Stimulated activated CD8-positive, alpha-beta memory T cell treated with anti-CD3 and anti-CD28 coated beads, Interleukin-15, amount 100 ng/mL, for 4 hours (primary cell): ENCODE measurements around the gene ARL3.

ENCODE experiments used
- DNase-seq, 2 donors: peaks; one replicate each; pipeline ENCODE4 v3.0.0-alpha.2; 2020; ENCODE audit warnings: low read depth in 2 of 2

Gene ARL3

GRCh38 chr10:102652170-102652916 is 61.9 kb downstream of the ARL3 start:
- DNase-seq, result no peak

DNA sequence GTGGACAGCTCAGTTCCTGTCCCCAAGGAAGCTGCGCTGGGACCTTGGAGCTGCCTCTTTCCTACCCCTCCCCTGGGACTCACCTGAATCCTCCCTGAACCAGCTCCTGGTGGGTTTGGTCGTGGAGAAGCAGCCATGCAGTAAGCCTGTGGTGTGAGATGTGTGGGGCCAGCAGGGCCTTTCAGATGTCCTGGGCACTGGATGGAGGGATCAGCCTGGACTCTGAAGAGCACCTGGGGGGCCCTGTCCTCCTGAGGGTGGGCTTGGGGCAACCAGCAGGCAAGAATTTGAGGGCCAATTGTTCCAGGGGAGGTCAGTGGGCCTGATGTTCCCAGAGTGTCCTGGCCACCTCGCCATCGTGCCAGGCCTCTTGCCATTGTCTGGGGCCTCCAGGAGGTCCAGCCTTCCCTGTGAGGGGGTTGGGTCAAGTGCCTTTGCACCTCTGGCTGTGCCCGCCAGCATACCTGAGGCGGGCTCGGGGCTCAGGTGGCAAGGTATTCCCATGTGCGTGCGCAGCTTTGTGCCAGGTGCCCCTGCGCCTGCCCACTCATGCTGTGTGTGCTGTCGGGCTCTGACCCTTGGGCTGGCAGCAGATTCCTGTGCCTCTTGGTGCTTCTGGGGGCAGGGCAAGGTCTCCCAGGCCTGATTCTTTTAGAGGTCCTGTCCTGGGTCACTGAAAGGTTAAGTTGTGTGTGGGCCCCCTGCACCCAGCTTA is 62.6 kb downstream of the ARL3 start:
- no peak for DNase-seq

DNA sequence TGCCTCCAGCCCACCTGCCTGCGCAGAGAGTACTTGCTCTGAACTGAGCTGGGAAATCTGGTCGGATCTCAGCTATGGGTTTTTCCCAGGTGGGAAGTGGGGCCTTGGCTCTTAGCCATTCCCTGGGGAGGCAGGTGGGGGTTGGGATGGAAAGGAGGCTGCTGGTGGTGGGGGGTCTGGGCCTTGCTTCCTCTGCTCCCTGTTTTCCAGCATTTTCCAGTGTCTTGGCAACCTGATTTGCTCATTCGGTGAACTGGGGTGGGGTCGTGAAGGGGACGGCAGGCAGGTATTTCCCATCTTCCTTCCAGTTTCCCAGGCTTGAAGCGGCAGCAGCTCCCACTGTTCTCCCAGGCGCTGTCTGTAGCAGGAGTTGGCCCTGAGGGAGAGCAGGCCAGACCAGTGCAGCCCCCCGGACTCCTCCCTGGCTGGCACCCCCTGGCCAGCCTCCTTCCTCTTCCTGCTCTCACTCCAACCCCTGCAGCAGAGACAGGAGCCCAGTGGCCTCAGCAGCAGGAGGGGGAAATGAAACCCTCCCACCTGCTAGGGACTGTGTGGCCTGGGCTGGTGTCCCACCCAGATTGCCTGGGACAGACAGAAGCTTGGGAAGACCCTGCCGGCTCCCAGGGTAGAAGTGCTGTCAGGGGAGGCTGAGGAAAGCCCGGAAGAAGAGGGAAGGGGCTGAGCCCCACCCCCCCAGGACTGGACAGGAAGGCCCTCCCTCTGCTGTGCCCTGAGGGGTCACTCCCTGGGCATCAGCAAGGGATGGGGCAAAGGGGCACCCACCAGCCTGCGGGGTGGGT is 63.3 kb downstream of the ARL3 start:
- DNase-seq, result no peak

DNA sequence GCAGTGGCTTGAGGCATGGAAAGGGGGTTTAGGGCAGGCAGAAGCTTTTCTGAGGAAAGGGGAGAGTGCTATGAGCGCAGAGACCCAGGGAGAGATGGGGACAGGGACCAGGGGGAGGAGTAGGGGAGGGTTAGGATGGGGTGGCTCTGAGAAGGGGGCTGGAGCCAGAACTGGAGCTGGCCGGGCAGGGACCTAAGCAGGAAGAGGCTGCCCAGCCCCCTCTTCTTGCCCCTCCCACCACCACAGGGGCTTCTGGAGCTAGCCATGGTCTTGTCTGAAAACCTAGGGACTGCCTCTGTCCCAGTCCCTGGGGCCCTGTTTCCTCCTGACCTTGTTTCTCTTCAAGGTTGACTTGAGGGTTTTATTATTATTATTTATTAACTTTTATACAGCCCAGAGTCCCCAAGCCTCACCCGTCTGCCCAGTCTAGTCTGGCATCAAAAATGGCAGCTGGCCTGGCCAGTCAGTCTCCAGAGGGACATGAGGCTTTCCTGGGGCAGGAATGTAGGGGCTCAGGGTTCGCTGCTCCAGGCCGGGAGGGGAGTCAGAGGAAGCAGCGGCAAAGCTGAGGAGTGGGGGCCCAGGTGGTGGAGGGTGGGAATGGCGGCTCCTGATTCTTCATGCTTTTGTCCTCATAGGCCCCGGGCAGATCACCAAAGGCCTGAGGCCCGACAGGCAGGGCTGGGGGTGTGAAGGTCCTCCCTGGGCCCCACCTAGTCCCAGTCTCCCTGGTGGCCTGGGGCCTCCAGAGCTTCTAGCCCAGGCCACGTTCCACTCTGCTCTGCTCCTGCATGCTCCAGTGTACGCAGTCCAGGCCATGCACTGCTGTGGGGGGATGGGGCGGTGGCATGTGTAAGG is 64.2 kb downstream of the ARL3 start:
- DNase-seq, result no peak

DNA sequence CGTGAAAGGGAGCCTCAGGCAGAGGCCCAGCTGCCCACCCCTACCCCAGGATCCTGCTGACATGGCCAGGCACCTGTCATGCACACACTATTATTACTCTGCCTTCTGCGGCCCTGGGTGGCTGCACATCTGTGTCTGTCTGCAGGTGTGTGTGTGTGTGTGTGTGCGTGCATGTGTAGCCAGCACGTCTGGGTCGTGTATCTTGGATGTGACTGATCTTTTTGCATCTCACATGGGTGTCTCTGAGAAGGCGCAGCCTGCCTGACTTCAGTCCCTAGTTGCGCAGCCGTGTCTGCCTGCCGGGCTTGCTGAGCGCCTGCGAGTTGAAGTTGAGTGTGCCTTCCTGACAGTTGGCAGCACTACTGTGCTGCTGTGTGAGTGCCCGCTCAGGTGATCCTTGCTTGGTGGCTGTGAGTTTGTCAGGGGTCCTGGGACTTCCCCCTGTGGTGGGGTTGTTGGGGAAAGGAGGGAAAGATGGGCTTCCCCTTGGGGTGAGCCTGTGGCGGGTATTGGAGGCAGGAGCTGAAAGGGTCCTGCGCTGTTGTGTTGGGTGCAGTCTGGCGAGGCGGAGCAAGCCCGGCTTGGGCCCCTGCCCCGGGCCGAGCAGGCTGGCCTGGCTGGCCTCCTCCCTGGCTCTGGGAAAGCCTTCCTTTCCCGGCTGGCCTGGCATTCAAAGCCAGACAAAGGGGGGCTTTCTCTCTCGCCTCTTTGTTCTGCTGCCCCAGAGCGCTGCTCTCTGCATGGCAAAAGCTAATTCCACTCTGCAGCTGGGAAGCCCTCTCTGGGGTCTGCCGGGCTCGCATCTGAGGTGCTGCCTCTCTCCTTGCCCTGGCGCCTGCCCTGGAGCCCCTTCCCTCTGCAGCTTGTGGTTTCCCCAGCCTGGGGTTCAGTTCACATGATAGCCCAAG is 65.1 kb downstream of the ARL3 start:
- no peak for DNase-seq

DNA sequence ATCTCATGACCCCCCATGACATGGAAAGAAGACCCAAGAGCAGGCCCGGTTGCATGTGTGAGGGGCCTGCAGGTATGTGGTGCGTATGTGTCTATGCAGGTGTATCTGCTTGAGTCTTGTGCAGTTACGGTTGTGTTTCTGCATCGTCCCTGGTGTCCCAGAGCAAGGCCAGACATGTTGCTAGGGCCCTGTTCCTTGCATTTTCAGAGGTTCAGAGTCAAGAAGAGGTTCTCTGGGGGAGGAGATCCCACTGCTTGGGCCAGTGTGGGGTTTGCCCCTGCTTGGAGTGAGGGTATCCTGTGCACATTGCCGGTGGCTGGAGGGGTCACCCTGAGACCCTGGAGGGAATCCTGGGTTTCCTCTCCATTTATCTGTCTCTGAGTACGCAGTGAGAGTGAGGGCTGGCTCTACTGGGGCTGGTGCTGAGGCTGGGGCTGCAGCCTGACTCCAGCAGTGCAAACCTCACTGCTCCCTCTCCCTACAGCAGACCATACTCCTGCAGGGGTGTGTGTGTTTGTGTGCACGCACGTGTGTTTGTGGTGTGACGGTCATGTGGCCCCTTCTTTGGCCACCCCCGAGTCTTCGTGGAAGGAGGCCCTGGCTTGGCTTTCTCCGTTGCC is 65.8 kb downstream of the ARL3 start:
- no peak for DNase-seq

- no peak for DNase-seq
These were observed 66.5 kb downstream of the ARL3 start for GRCh38 chr10:102647443-102648268.

DNA sequence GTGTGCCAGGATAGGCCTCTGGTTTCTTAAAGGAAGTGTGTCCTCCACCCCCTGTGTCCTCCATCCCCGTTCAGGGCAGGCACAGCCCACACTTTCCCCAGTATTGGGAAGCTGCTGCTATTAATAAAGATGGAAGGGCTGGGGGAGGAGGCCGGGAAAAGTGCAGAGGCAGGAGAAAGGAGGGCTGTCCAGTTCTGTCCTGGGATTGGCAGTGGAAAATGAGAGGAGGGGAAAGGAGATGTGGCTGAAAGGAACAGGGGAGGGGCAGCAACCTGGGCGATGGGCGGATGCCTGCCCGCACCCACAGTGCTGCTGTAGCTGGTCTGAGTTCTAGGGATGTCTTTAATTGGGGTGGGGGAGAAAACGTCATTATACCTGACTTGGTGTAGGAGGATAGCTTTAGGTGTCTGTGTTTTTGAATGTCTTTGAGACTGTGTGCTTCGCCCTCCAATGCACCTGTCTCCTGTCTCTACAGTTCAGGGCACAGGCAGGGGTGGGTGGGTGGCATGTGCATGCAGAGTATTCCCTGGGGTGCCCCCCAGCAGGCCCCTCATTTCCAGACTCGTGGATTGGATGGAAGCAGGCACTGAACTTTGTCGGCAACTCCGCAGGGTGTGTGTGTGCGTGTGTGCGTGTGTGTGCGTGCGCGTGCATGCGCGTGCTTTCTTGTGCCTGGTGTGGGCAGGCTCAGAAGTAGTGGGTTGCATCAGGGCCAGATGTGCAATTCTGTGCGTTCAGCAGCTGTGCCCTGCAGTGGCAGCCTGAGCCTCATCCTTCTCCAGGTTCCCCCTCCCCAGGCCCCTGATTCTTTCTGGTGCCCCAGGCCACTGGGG is 67.4 kb downstream of the ARL3 start:
- no peak for DNase-seq

DNA sequence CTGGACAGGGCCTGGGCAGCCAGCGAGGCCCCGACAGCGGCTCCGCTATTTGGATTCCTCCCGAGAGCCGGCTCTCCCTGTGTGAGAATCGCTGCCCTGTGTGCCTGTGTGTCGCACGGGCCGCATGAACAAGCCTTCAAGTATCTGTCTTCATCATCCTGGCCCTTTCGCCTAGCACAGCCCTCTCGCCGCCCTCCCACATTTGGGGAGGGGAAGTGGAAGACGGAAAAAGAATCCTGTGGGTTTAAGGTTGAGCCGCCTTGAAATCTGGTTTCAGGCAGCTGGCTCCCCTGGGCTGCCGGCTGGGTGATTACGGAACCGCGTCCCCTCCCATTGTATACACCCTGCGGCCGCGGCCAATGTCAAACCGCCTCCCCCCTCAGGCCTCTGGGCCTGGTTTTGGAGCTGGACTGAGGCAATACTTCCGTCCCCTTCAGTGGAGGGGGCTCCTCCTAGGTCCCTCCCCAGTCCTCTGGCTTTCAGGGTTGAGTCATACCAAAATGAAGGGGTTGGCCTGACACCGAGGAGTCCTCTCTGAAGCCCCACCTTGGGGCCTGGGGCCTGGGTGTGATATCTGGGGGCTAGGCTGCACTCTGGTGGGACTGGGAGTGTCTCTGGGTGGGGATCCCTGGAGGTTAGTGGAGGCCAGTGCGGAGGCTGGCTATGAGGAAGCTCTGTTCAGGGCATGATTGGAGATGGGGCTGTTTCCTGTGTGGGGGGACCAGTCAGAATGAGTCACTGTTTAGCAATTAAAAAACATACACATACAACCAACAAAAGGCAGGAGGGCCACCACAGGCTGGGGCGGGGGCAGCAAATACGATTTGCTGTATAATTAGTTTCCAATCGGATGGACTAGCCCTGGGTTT is 68.2 kb downstream of the ARL3 start:
- DNase-seq, result peak; percentile 56 to 63

DNA sequence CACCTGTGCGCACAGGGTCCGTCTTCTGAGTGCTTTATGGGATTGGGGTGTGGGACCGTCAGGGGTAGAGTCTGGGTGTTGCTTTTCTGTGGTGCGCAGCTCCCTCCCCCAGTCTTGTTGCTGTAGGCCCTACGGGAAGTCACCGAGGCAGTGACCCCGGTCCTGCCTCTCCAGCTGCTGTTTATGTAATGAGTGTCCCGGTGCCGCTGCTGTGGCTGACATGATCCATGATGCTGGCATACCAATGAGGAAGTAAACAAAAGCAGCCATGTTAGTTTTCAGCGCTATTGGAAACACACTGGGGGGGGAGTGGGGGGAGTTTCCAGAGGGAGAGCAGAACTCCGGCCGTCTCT is 68.8 kb downstream of the ARL3 start:
- DNase-seq, result no peak

GRCh38 chr10:102644646-102645387 is 69.4 kb downstream of the ARL3 start:
- DNase-seq, result peak; percentile 57

DNA sequence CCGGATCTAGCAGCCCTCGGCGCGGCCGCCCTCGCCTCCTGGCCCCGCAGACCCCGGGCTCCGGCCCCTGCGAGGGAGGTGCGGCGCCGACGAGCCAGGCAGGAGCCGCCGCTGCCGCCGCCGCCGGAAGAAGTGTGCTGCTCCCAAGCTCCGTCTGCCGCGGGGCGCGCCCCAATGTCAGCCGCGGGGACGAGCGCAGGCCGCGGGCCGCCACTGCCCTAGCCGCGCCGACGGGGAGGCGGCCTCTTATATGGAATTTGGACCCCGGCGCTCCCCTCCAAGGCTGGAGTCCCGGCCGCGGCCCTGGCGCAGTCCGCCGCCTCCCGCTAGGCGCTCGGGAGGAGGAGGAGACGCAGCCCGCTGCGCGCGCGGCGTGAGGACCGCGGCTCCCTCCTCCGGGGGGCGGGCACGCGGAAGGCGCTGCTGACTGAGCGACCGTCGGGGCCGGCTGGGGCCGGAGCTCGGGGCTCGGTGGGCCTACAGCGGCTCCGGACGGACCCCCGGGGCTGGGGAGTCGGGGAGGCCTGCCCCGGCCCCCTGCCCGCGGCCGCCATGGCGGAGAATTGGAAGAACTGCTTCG is 70.0 kb downstream of the ARL3 start, which contains the start of gene TRIM8:
TRIM8 (plus strand) TSS at position 414 of the 580 bp plus-strand sequence; CDS start at position 553, 139 bp downstream.
- peak in 1 of 2 donors; percentile 43 for DNase-seq

GRCh38 chr10:102643336-102644065 is 70.7 kb downstream of the ARL3 start:
- DNase-seq, result peak in 1 of 2 donors; percentile 31

- DNase-seq, result no peak
These were observed 71.4 kb downstream of the ARL3 start for GRCh38 chr10:102642736-102643335.
